HEK293 (cell line): Measurements from ENCODE around the gene FILIP1.

Source experiments
- CTCF ChIA-PET: fragments of 350-600 bp; formaldehyde crosslinking; extraction: SDS; loops from one replicate; lab custom pipeline; 2021; ENCODE audit warnings: antibody characterized with exemption; lab: Yijun Ruan, JAX
- POLR2A ChIA-PET: fragments of 300-600 bp; formaldehyde crosslinking; extraction: SDS; loops from one replicate; lab custom pipeline; 2020; ENCODE audit warnings: antibody characterized with exemption, inconsistent platforms; lab: Yijun Ruan, JAX
- H3K27ac ChIP-seq: fragments of 200-500 bp; sonication (Bioruptor generic); 2 replicates; pipeline ENCODE4 v1.5.1; 2014; ENCODE audit warnings: low read depth, low read length, control low read depth, inconsistent platforms; ENCODE audit errors: extremely low read depth
- H3K36me3 ChIP-seq, 2 experiments: fragments of 200-500 bp in 1 of 2; sonication (Bioruptor generic) in 1 of 2; 1 replicate in 1 of 2; 2 replicates in 1 of 2; pipeline ENCODE4 v1.5.1; 2014 to 2017; ENCODE audit warnings: inconsistent platforms in 2 of 2, low read length in 2 of 2; ENCODE audit not compliant: control insufficient read depth in 2 of 2, insufficient read depth in 1 of 2
- H3K4me1 ChIP-seq: fragments of 200-500 bp; sonication (Bioruptor generic); 2 replicates; pipeline ENCODE4 v1.5.1; 2014; ENCODE audit warnings: mild to moderate bottlenecking, low read length, inconsistent platforms; ENCODE audit not compliant: control insufficient read depth, insufficient read depth
- H3K4me3 ChIP-seq: 2 replicates; pipeline ENCODE4 v1.5.1; 2011; ENCODE audit warnings: low read depth, mild to moderate bottlenecking, control low read depth, low read length, moderate library complexity
- H3K9me3 ChIP-seq: fragments of 200-500 bp; sonication (Bioruptor generic); 2 replicates; pipeline ENCODE4 v1.5.1; 2014; ENCODE audit warnings: low read depth, low read length, inconsistent platforms; ENCODE audit not compliant: control insufficient read depth, insufficient read depth
- EGR2 ChIP-seq: fragments of 450-650 bp; formaldehyde crosslinking; IDR thresholded peaks from 2 replicates; pipeline ENCODE4 v1.5.1; 2016; ENCODE audit warnings: low read depth, missing biosample characterization, missing genetic modification characterization
- GLIS1 ChIP-seq: fragments of 450-650 bp; formaldehyde crosslinking; IDR thresholded peaks from 2 replicates; pipeline ENCODE4 v1.5.1; 2016; ENCODE audit warnings: missing biosample characterization, missing genetic modification characterization
- KLF10 ChIP-seq: fragments of 450-650 bp; IDR thresholded peaks from 2 replicates; pipeline ENCODE4 v1.5.1; 2018; ENCODE audit warnings: missing biosample characterization, mild to moderate bottlenecking, missing genetic modification characterization
- KLF8 ChIP-seq: fragments of 450-650 bp; formaldehyde crosslinking; IDR thresholded peaks from 2 replicates; pipeline ENCODE4 v1.5.1; 2016; ENCODE audit warnings: missing biosample characterization, missing genetic modification characterization
- MZF1 ChIP-seq: fragments of 450-650 bp; formaldehyde crosslinking; IDR thresholded peaks from 2 replicates; pipeline ENCODE4 v1.5.1; 2017; ENCODE audit warnings: missing biosample characterization, missing genetic modification characterization, borderline replicate concordance
- PRDM2 ChIP-seq: fragments of 450-650 bp; formaldehyde crosslinking; IDR thresholded peaks from 2 replicates; pipeline ENCODE4 v1.5.1; 2016; ENCODE audit warnings: missing biosample characterization, missing genetic modification characterization, borderline replicate concordance
- SP7 ChIP-seq: fragments of 450-650 bp; formaldehyde crosslinking; IDR thresholded peaks from 2 replicates; pipeline ENCODE4 v1.5.1; 2016; ENCODE audit warnings: missing biosample characterization, missing genetic modification characterization
- ZNF121 ChIP-seq: fragments of 450-650 bp; formaldehyde crosslinking; IDR thresholded peaks from 2 replicates; pipeline ENCODE4 v1.5.1; 2016; ENCODE audit warnings: missing biosample characterization, missing genetic modification characterization
- ZNF140 ChIP-seq: fragments of 450-650 bp; formaldehyde crosslinking; IDR thresholded peaks from 2 replicates; pipeline ENCODE4 v1.5.1; 2016; ENCODE audit warnings: missing biosample characterization, missing genetic modification characterization
- ZNF169 ChIP-seq: fragments of 450-650 bp; formaldehyde crosslinking; IDR thresholded peaks from 2 replicates; pipeline ENCODE4 v1.5.1; 2016; ENCODE audit warnings: missing biosample characterization, missing genetic modification characterization
- ZNF274 ChIP-seq, 2 experiments: fragments of 200-500 bp in 1 of 2; fragments of 450-650 bp in 1 of 2; sonication (Bioruptor generic) in 1 of 2; formaldehyde crosslinking in 1 of 2; IDR thresholded peaks; 2 replicates each; pipeline versions ENCODE4 v1.5.1 to v1.6.1; 2014 to 2016; ENCODE audit warnings: borderline replicate concordance in 1 of 2, inconsistent platforms in 1 of 2, low read length in 1 of 2, missing biosample characterization in 1 of 2, missing genetic modification characterization in 1 of 2
- ZNF292 ChIP-seq: fragments of 450-650 bp; formaldehyde crosslinking; IDR thresholded peaks from 2 replicates; pipeline ENCODE4 v1.5.1; 2016; ENCODE audit warnings: low read depth, missing biosample characterization, missing genetic modification characterization, borderline replicate concordance
- ZNF302 ChIP-seq: fragments of 450-650 bp; formaldehyde crosslinking; IDR thresholded peaks from 2 replicates; pipeline ENCODE4 v1.5.1; 2016; ENCODE audit warnings: missing biosample characterization, missing genetic modification characterization, low read depth
- ZNF335 ChIP-seq: fragments of 450-650 bp; formaldehyde crosslinking; conservative IDR thresholded peaks from 2 replicates; pipeline ENCODE4 v1.5.1; 2016; ENCODE audit warnings: missing biosample characterization, missing genetic modification characterization
- ZNF354C ChIP-seq: fragments of 450-650 bp; formaldehyde crosslinking; IDR thresholded peaks from 2 replicates; pipeline ENCODE4 v1.5.1; 2016; ENCODE audit warnings: missing biosample characterization, missing genetic modification characterization, low read depth, borderline replicate concordance
- ZNF404 ChIP-seq: fragments of 450-650 bp; formaldehyde crosslinking; IDR thresholded peaks from 2 replicates; pipeline ENCODE4 v1.5.1; 2017; ENCODE audit warnings: missing biosample characterization, missing genetic modification characterization
- ZNF423 ChIP-seq: fragments of 450-650 bp; formaldehyde crosslinking; IDR thresholded peaks from 2 replicates; pipeline ENCODE4 v1.5.1; 2016; ENCODE audit warnings: missing biosample characterization, missing genetic modification characterization
- ZNF433 ChIP-seq: fragments of 450-650 bp; formaldehyde crosslinking; IDR thresholded peaks from 2 replicates; pipeline ENCODE4 v1.5.1; 2016; ENCODE audit warnings: missing biosample characterization, missing genetic modification characterization, low read depth
- ZNF521 ChIP-seq: fragments of 450-650 bp; formaldehyde crosslinking; IDR thresholded peaks from 2 replicates; pipeline ENCODE4 v1.5.1; 2017; ENCODE audit warnings: missing biosample characterization, mild to moderate bottlenecking, missing genetic modification characterization
- ZNF610 ChIP-seq: fragments of 450-650 bp; formaldehyde crosslinking; IDR thresholded peaks from 2 replicates; pipeline ENCODE4 v1.5.1; 2016; ENCODE audit warnings: missing biosample characterization, missing genetic modification characterization, borderline replicate concordance
- ZNF658 ChIP-seq: fragments of 450-650 bp; formaldehyde crosslinking; IDR thresholded peaks from 2 replicates; pipeline ENCODE4; 2016; ENCODE audit warnings: missing biosample characterization, missing genetic modification characterization
- ZNF664 ChIP-seq: fragments of 450-650 bp; formaldehyde crosslinking; IDR thresholded peaks from 2 replicates; pipeline ENCODE4 v1.5.1; 2016; ENCODE audit warnings: missing biosample characterization, missing genetic modification characterization
- TF ChIP-seq, protein P1 (sequence below): fragments of 450-650 bp; formaldehyde crosslinking; IDR thresholded peaks from 2 replicates; pipeline ENCODE4 v1.5.1; 2016; ENCODE audit warnings: missing biosample characterization, missing genetic modification characterization
- TF ChIP-seq, protein P2 (sequence below): fragments of 450-650 bp; formaldehyde crosslinking; IDR thresholded peaks from 2 replicates; pipeline ENCODE4 v1.5.1; 2016; ENCODE audit warnings: missing biosample characterization, missing genetic modification characterization

The FILIP1 gene

GRCh38 chr6:75376347-75377024 lies 117.1 kb downstream of the FILIP1 start (continued):
- no peak for TF ChIP-seq PRDM2 (tag by site-specific recombination)
- TF ChIP-seq ZNF335 = peak; percentile 56
- no peak for TF ChIP-seq ZNF354C
- TF ChIP-seq ZNF292 (tag by site-specific recombination) = no peak
- TF ChIP-seq MZF1 (tag by site-specific recombination) = peak; percentile 82; the same call in 1 of the 2 replicates
- no peak for TF ChIP-seq ZNF404 (tag by site-specific recombination)
- no peak for TF ChIP-seq ZNF302 (tag by site-specific recombination)
- TF ChIP-seq GLIS1 = peak; percentile 19; the same call in 1 of the 2 replicates
- no peak for TF ChIP-seq ZNF169
- TF ChIP-seq SP7 (tag by site-specific recombination) = peak; percentile 54
- TF ChIP-seq ZNF521 (tag by site-specific recombination) = no peak
- TF ChIP-seq KLF8 = no peak

DNA sequence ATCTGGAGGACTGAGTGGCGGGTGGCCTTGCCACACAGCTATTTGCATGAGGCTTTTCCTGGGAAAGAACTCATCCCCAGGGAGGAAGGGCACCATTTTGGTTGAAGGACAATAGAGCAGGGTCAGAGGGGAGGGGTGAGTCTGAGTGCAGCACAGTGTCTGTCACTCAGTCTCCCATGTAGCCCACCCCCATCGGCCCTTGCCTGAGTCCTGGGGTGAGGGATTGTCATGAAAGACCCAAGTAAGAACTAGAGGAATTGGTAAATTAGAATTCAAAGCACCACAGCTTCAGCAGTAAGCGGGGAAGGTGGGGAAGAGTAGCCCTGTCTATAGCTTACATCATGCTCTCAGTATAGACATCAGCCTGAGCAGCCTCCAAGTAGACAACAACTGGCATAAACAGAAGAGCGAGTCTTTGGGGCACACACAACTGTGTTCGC lies 118.6 kb downstream of the FILIP1 start:
- CTCF ChIA-PET = interaction anchor here (0.6 to 1.3 kb wide), 6 partner anchors 18 to 172 kb away, joined by 3 to 5 read pairs (median 3); no protein-coding TSS in a partner anchor
- H3K4me1 ChIP-seq = peaks cover 6% of the 10 kb centered on the region
- POLR2A ChIA-PET = interaction anchor here (1.0 kb wide), 1 partner anchor 39 kb away, joined by 3 read pairs; no protein-coding TSS in a partner anchor
- no peaks in the 10 kb centered on the region for H3K36me3 ChIP-seq
- no peak overlapping the region for H3K27ac ChIP-seq
- TF ChIP-seq ZNF658 (tag by site-specific recombination) (no peak), ZNF423 (tag by site-specific recombination) (no peak), ZNF433 (tag by site-specific recombination) (no peak), KLF10 (no peak), ZNF664 (no peak), ZNF610 (tag by site-specific recombination) (no peak), ZNF274 (IDR thresholded peaks at IDR 0.05; ENCODE audit: low read length) (no peak), ZNF274 (tag by site-specific recombination; IDR thresholded peaks at IDR 0.05; ENCODE audit: borderline replicate concordance) (no peak), EGR2 (tag by site-specific recombination) (no peak), ZNF354C (no peak), ZNF121 (no peak), ZNF140 (no peak)
- TF ChIP-seq, protein P1, sequence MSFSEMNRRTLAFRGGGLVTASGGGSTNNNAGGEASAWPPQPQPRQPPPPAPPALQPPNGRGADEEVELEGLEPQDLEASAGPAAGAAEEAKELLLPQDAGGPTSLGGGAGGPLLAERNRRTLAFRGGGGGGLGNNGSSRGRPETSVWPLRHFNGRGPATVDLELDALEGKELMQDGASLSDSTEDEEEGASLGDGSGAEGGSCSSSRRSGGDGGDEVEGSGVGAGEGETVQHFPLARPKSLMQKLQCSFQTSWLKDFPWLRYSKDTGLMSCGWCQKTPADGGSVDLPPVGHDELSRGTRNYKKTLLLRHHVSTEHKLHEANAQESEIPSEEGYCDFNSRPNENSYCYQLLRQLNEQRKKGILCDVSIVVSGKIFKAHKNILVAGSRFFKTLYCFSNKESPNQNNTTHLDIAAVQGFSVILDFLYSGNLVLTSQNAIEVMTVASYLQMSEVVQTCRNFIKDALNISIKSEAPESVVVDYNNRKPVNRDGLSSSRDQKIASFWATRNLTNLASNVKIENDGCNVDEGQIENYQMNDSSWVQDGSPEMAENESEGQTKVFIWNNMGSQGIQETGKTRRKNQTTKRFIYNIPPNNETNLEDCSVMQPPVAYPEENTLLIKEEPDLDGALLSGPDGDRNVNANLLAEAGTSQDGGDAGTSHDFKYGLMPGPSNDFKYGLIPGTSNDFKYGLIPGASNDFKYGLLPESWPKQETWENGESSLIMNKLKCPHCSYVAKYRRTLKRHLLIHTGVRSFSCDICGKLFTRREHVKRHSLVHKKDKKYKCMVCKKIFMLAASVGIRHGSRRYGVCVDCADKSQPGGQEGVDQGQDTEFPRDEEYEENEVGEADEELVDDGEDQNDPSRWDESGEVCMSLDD (tag by site-specific recombination) = no peak
- TF ChIP-seq, protein P2, sequence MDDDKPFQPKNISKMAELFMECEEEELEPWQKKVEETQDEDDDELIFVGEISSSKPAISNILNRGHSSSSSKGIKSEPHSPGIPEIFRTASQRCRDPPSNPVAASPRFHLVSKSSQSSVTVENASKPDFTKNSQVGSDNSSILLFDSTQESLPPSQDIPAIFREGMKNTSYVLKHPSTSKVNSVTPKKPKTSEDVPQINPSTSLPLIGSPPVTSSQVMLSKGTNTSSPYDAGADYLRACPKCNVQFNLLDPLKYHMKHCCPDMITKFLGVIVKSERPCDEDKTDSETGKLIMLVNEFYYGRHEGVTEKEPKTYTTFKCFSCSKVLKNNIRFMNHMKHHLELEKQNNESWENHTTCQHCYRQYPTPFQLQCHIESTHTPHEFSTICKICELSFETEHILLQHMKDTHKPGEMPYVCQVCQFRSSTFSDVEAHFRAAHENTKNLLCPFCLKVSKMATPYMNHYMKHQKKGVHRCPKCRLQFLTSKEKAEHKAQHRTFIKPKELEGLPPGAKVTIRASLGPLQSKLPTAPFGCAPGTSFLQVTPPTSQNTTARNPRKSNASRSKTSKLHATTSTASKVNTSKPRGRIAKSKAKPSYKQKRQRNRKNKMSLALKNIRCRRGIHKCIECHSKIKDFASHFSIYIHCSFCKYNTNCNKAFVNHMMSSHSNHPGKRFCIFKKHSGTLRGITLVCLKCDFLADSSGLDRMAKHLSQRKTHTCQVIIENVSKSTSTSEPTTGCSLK (tag by site-specific recombination) = no peak
- H3K4me3 ChIP-seq = no peak overlapping the region
- no peaks in the 10 kb centered on the region for H3K9me3 ChIP-seq
